ENCODE data around the gene ZBTB46. TPM values are rescaled to one million over a fixed set of nuclear protein-coding genes. Genes with fewer than 3 reads are reported as not detected.

Gene ZBTB46
- total RNA-seq, 2 donors from 2014 or later = 2.1 to 3.2 TPM

DNA sequence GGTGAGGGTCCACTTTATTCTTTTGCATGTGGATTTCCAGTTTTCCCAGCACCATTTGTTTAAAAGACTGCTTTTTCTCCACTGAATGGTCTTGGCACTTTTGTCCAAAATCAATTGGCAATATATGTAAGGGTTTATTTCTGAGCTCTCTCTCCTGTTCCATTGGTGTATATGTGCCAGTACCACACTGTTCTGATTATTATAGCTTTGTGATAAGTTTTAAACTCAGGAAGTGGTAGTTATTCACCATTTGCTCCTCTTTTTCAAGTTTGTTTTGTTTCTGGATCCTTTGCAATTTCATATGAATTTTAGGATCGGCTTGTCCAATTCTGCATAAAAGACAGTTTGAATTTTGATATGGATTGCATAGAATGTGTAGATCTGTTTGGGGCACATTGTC, 118.9 kb downstream of the ZBTB46 start:
- H3K27ac ChIP-seq = no peak overlapping the region
- H3K4me3 ChIP-seq = no peak overlapping the region
- intact Hi-C loops (cut with DNase I) = no loop called here
- H3K9ac ChIP-seq (ENCODE audit: low read depth in 2 of 2, low read length in 2 of 2) = no peak overlapping the region
- peaks cover 10% of the 10 kb centered on the region for H3K4me1 ChIP-seq
- no peak for DNase-seq
- H3K9me3 ChIP-seq = no peaks in the 10 kb centered on the region
- no peaks in the 10 kb centered on the region for H3K27me3 ChIP-seq
- TF ChIP-seq CTCF (IDR thresholded peaks at IDR 0.05) = no peak
- no peaks in the 10 kb centered on the region for H3K36me3 ChIP-seq

GRCh38 chr20:63711085-63711645, 119.9 kb downstream of the ZBTB46 start:
- Histone ChIP-seq H3K4me1 (peaks cover 16% of the 10 kb centered on the region), H3K27me3 (no peaks in the 10 kb centered on the region), H3K4me3 (no peak overlapping the region), H3K9ac (ENCODE audit: low read depth in 2 of 2, low read length in 2 of 2) (no peak overlapping the region), H3K36me3 (no peaks in the 10 kb centered on the region), H3K9me3 (no peaks in the 10 kb centered on the region), H3K27ac (no peak overlapping the region)
- no peak for TF ChIP-seq CTCF (IDR thresholded peaks at IDR 0.05)
- DNase-seq = no peak
- intact Hi-C loops (cut with DNase I) = no loop called here

GRCh38 chr20:63709149-63709527, 121.9 kb downstream of the ZBTB46 start:
- TF ChIP-seq CTCF (IDR thresholded peaks at IDR 0.05) = no peak
- no peaks in the 10 kb centered on the region for H3K9me3 ChIP-seq
- H3K4me1 ChIP-seq = peaks cover 22% of the 10 kb centered on the region
- no peak for DNase-seq
- H3K27me3 ChIP-seq = no peaks in the 10 kb centered on the region
- peak overlapping the region; percentile 99 for H3K4me3 ChIP-seq
- intact Hi-C loops (cut with DNase I) = loop anchor here (10.0 kb wide), 1 partner anchor 86 kb away; no protein-coding TSS in a partner anchor
- peaks cover 11% of the 10 kb centered on the region for H3K36me3 ChIP-seq
- H3K27ac ChIP-seq = no peak overlapping the region
- peak overlapping the region; percentile 72 to 100 for H3K9ac ChIP-seq (ENCODE audit: low read depth in 2 of 2, low read length in 2 of 2)

DNA sequence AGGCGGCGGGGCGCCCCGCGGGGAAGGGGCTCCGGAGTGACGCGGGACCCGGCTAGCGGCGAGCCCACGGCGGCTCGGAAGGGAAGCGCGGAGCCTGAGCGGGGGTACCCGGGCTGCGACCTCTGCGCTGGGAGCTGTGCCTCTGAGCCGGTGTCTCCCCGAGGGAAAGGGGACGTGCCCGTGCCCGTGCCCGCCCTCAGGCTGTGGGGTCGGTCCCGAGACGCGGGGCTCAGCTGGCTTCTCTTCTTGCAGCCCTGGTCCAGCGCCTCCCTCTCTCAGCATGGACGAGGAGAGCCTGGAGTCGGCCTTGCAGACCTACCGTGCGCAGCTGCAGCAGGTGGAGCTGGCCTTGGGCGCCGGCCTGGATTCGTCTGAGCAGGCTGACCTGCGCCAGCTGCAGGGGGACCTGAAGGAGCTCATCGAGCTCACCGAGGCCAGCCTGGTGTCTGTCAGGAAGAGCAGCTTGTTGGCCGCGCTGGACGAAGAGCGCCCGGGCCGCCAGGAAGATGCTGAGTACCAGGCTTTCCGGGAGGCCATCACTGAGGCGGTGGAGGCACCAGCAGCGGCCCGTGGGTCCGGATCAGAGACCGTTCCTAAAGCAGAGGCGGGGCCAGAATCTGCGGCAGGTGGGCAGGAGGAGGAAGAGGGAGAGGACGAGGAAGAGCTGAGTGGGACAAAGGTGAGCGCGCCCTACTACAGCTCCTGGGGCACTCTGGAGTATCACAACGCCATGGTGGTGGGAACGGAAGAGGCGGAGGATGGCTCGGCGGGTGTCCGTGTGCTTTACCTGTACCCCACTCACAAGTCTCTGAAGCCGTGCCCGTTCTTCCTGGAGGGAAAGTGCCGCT, 122.5 kb downstream of the ZBTB46 start:
- H3K4me3 ChIP-seq = peak overlapping the region; percentile 99
- DNase-seq = no peak
- peaks cover 11% of the 10 kb centered on the region for H3K36me3 ChIP-seq
- no peaks in the 10 kb centered on the region for H3K27me3 ChIP-seq
- peak overlapping the region; percentile 72 to 100 for H3K9ac ChIP-seq (ENCODE audit: low read depth in 2 of 2, low read length in 2 of 2)
- no peaks in the 10 kb centered on the region for H3K9me3 ChIP-seq
- TF ChIP-seq CTCF (IDR thresholded peaks at IDR 0.05) = no peak
- peaks cover 22% of the 10 kb centered on the region for H3K4me1 ChIP-seq
- peak overlapping the region; percentile 91 for H3K27ac ChIP-seq
- intact Hi-C loops (cut with DNase I) = loop anchor here (10.0 kb wide), 1 partner anchor 86 kb away; no protein-coding TSS in a partner anchor

- Histone ChIP-seq H3K27me3 (no peaks in the 10 kb centered on the region), H3K9ac (ENCODE audit: low read depth in 2 of 2, low read length in 2 of 2) (peak within 1 kb of the TSS; percentile 92 to 100), H3K27ac (peak within 1 kb of the TSS; percentile 91), H3K9me3 (no peaks in the 10 kb centered on the region), H3K4me1 (peaks cover 22% of the 10 kb centered on the region), H3K4me3 (peak within 1 kb of the TSS; percentile 99), H3K36me3 (peaks cover 11% of the 10 kb centered on the region)
- DNase-seq = peak; percentile 94
- TF ChIP-seq CTCF (IDR thresholded peaks at IDR 0.05) = no peak
- intact Hi-C loops (cut with DNase I) = loop anchor here (10.0 kb wide), 1 partner anchor 87 kb away; no protein-coding TSS in a partner anchor
These were observed 123.3 kb downstream of the ZBTB46 start, which contains the start of the genes ARFRP1 and ZGPAT for GRCh38 chr20:63707558-63708300. TSS of gene ARFRP1 (minus strand) at chr20:63707976. CDS start at chr20:63707091, 885 bp downstream. TSS of gene ZGPAT (plus strand) at chr20:63708039. CDS start at chr20:63708581, 542 bp downstream.

All from colonic mucosa (tissue), 4 donors.